Endodermal cell (in vitro differentiated cells): ENCODE data around the gene PKD2. TPM values are rescaled to one million over a fixed set of nuclear protein-coding genes. Genes with fewer than 3 reads are reported as not detected.

Experiments
- DNase-seq: peaks from one replicate; pipeline ENCODE4 v3.0.0-alpha.2; 2017
- H3K27ac ChIP-seq: 2 replicates; pipeline ENCODE4 v1.5.1; 2013; ENCODE audit warnings: mild to moderate bottlenecking, low read depth, low read length, moderate library complexity
- H3K27me3 ChIP-seq: 2 replicates; pipeline ENCODE4 v1.6.1; 2013; ENCODE audit warnings: mild to moderate bottlenecking, low read length, moderate library complexity; ENCODE audit not compliant: insufficient read depth, control insufficient read depth, poor library complexity, severe bottlenecking
- H3K36me3 ChIP-seq: 2 replicates; pipeline ENCODE4 v1.7.0; 2013; ENCODE audit warnings: mild to moderate bottlenecking, low read length, moderate library complexity; ENCODE audit not compliant: control insufficient read depth, insufficient read depth
- H3K4me1 ChIP-seq: one replicate; pipeline ENCODE4 v1.7.0; 2013; ENCODE audit warnings: low read length; ENCODE audit not compliant: control insufficient read depth, insufficient read depth
- H3K4me3 ChIP-seq: 2 replicates; pipeline ENCODE4 v1.5.1; 2013; ENCODE audit warnings: mild to moderate bottlenecking, low read length, moderate library complexity
- H3K9ac ChIP-seq: 2 replicates; pipeline ENCODE4 v1.6.1; 2013; ENCODE audit warnings: mild to moderate bottlenecking, low read length, moderate library complexity; ENCODE audit not compliant: poor library complexity, severe bottlenecking; ENCODE audit errors: extremely low read depth
- H3K9me3 ChIP-seq: 2 replicates; pipeline ENCODE4 v1.6.1; 2013; ENCODE audit warnings: mild to moderate bottlenecking, low read length, moderate library complexity; ENCODE audit not compliant: control insufficient read depth
- H3K27ac Mint-ChIP-seq: 2 replicates; pipeline ENCODE4 v1.8.0; 2020; ENCODE audit warnings: mixed read lengths
- H3K27me3 Mint-ChIP-seq: 2 replicates; pipeline ENCODE4 v1.8.0; 2021; ENCODE audit warnings: mild to moderate bottlenecking, mixed read lengths; ENCODE audit not compliant: insufficient read depth
- H3K36me3 Mint-ChIP-seq: 2 replicates; pipeline ENCODE4 v1.8.0; 2020; ENCODE audit warnings: low read depth, mixed read lengths
- H3K4me1 Mint-ChIP-seq: 2 replicates; pipeline ENCODE4 v1.8.0; 2020; ENCODE audit warnings: mixed read lengths
- H3K4me3 Mint-ChIP-seq: 2 replicates; pipeline ENCODE4 v1.8.0; 2020; ENCODE audit warnings: mild to moderate bottlenecking, moderate library complexity, mixed read lengths
- H3K9me3 Mint-ChIP-seq: 2 replicates; pipeline ENCODE4 v1.8.0; 2020; ENCODE audit warnings: mild to moderate bottlenecking, mixed read lengths
- WGBS, 2 experiments: methylation state at CpG; one replicate each; pipeline versions ENCODE4 v1.1.5 to v1.1.7; 2013; ENCODE audit warnings: missing lambda C conversion rate in 2 of 2, mixed read lengths in 1 of 2; ENCODE audit not compliant: insufficient coverage in 1 of 2, insufficient read length in 1 of 2; 5-methylcytosine and 5-hydroxymethylcytosine counted together
- total RNA-seq, 2 donors: library from RNA; stranded (reverse); fragmentation: NEBNext Ultra II Directional in 1 of 2; extraction: Animal tissue kit (Norgen Biotek cat#: 25700) in 1 of 2; gene quantifications; 2 replicates in 1 of 2; 3 replicates in 1 of 2; pipeline ENCODE4 v1.2.1, GENCODE V29; 2021
- TF ChIP-seq, protein P1 (sequence below): fragments of 200-600 bp; sonication (generic); conservative IDR thresholded peaks from 2 replicates; pipeline ENCODE4 v1.5.0; 2021; ENCODE audit warnings: antibody characterized with exemption, mild to moderate bottlenecking

The PKD2 gene
- total RNA-seq, 2 donors from 2014 or later: 31.4 to 34.2 TPM

DNA sequence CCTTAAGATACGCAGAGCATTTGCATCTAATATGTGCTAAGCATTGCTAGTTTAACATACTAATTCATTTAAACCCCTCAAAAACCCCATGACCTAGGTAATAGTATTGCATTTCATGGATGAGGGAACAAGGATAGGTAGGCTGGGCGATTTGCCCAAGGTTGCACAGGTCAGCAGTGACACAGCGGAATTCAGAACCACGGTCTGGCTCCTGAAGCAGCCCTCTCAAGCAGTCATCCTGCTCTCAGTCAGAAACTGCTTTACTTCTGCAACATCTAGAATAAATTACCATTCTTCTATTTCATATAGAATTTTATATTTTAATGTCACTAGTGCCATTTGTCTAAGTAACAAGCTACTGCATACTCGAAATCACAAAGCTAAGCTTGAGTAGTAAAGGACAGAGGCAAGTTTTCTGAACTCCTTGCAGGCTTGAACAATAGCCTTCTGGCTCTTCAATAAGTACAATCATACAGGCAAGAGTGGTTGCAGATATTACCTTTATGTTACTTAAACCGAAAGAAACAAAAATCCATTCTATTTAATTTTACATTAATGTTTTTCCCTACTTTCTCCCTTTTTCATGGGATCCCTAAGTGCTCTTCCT is 32.5 kb upstream of the PKD2 start:
- no peak overlapping the region for H3K27ac ChIP-seq
- TF ChIP-seq, protein P1, sequence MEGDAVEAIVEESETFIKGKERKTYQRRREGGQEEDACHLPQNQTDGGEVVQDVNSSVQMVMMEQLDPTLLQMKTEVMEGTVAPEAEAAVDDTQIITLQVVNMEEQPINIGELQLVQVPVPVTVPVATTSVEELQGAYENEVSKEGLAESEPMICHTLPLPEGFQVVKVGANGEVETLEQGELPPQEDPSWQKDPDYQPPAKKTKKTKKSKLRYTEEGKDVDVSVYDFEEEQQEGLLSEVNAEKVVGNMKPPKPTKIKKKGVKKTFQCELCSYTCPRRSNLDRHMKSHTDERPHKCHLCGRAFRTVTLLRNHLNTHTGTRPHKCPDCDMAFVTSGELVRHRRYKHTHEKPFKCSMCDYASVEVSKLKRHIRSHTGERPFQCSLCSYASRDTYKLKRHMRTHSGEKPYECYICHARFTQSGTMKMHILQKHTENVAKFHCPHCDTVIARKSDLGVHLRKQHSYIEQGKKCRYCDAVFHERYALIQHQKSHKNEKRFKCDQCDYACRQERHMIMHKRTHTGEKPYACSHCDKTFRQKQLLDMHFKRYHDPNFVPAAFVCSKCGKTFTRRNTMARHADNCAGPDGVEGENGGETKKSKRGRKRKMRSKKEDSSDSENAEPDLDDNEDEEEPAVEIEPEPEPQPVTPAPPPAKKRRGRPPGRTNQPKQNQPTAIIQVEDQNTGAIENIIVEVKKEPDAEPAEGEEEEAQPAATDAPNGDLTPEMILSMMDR: no peak
- Mint-ChIP-seq H3K27me3 (no peaks in the 10 kb centered on the region), H3K4me1 (peaks cover 9% of the 10 kb centered on the region), H3K27ac (no peak overlapping the region), H3K36me3 (no peaks in the 10 kb centered on the region), H3K9me3 (no peaks in the 10 kb centered on the region), H3K4me3 (no peak overlapping the region)
- no peaks in the 10 kb centered on the region for H3K4me1 ChIP-seq
- H3K27me3 ChIP-seq: no peaks in the 10 kb centered on the region
- peak; percentile 71 for DNase-seq
- WGBS, 2 experiments: 74 to 78% methylated on average over 5 to 6 of the region's 6 CpGs
- no peak overlapping the region for H3K9ac ChIP-seq
- H3K4me3 ChIP-seq: no peak overlapping the region
- H3K36me3 ChIP-seq: no peaks in the 10 kb centered on the region
- no peaks in the 10 kb centered on the region for H3K9me3 ChIP-seq

DNA sequence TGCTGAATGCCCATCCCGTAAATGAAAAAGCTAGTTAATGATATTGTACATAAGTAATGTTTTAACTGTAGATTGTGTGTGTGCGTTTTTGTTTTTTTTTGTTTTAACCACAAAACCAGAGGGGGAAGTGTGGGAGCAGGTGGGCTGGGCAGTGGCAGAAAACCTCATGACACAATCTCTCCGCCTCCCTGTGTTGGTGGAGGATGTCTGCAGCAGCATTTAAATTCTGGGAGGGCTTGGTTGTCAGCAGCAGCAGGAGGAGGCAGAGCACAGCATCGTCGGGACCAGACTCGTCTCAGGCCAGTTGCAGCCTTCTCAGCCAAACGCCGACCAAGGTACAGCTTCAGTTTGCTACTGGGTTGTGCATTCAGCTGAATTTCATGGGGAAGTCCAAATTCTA is 32.0 kb upstream of the PKD2 start, which contains the start of gene SPP1:
Gene SPP1 (plus strand): TSS at position 249 of the 400 bp plus-strand sequence. CDS start 1,182 bp downstream, outside the sequence.
- peak; percentile 90 for DNase-seq
- H3K4me3 ChIP-seq: no peak within 1 kb of the TSS

DNA sequence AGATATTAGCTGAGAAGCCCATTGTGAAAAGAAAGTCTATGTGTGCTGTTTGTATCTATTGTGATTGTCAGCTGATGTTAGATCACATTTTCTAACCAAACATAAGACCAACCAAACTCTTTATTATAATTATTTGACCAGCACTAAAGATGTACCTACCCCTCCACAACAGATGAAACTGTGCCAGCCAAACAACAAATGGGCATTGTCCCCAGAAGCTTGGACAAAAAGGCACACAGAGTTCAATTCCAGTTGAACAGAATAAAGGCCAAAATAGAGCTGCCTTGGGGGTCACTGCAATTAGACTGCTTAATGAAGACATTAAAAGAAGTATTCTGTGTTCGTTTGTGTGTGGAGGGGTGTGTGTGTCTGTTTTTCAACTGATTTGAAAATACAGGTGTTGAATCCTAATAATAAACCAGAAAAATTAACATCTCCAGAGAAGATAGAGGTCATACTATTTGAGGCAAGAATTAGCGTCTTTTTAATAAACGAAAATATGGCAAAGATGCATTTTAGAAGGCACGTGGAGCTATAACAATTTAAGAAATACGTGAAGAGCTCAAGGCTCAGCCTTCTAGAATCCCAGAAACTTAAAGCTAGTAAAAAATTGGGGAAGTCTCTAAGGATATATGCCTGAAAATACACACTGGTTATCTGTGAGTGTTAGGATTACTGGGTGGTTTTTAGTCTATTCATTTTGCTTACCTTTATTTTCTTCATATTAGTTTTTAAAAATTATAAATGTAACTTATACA is 29.7 kb upstream of the PKD2 start:
- H3K9ac ChIP-seq: no peak overlapping the region
- TF ChIP-seq, protein P1: no peak
- H3K27ac ChIP-seq: no peak overlapping the region
- Mint-ChIP-seq H3K27ac (no peak overlapping the region), H3K9me3 (no peaks in the 10 kb centered on the region), H3K4me3 (no peak overlapping the region), H3K36me3 (no peaks in the 10 kb centered on the region), H3K4me1 (peaks cover 9% of the 10 kb centered on the region), H3K27me3 (no peaks in the 10 kb centered on the region)
- H3K9me3 ChIP-seq: no peaks in the 10 kb centered on the region
- no peaks in the 10 kb centered on the region for H3K27me3 ChIP-seq
- H3K36me3 ChIP-seq: no peaks in the 10 kb centered on the region
- 89 to 100% methylated on average over 4 to 5 of the region's 5 CpGs for WGBS, 2 experiments
- no peak overlapping the region for H3K4me3 ChIP-seq
- H3K4me1 ChIP-seq: no peaks in the 10 kb centered on the region
- no peak for DNase-seq

More for the DNA sequence above, 32.0 kb upstream of the PKD2 start, which contains the start of gene SPP1:
- H3K4me1 ChIP-seq: no peaks in the 10 kb centered on the region
- 4 to 33% methylated on average over 3 to 8 of the region's 8 CpGs for WGBS, 2 experiments
- no peaks in the 10 kb centered on the region for H3K27me3 ChIP-seq
- H3K9me3 ChIP-seq: no peaks in the 10 kb centered on the region
- Mint-ChIP-seq H3K9me3 (no peaks in the 10 kb centered on the region), H3K36me3 (no peaks in the 10 kb centered on the region), H3K4me1 (peaks cover 9% of the 10 kb centered on the region), H3K4me3 (no peak within 1 kb of the TSS), H3K27ac (no peak within 1 kb of the TSS), H3K27me3 (no peaks in the 10 kb centered on the region)
- no peak within 1 kb of the TSS for H3K27ac ChIP-seq
- H3K9ac ChIP-seq: no peak within 1 kb of the TSS
- no peaks in the 10 kb centered on the region for H3K36me3 ChIP-seq
- TF ChIP-seq, protein P1: peak; percentile 37
